RWPE1 (cell line): ENCODE data around the gene KRTAP21-3.

ENCODE experiments used
- CTCF ChIA-PET: fragments of 350-600 bp; sonication (Branson Sonifier 250); formaldehyde crosslinking; extraction: SDS; loops from one replicate; lab custom pipeline; 2021; lab: Yijun Ruan, JAX
- POLR2A ChIA-PET: fragments of 400-600 bp; formaldehyde crosslinking; extraction: SDS; loops from one replicate; lab custom pipeline; 2020; ENCODE audit warnings: antibody characterized with exemption; ENCODE audit not compliant: low non-redundant PET; lab: Yijun Ruan, JAX
- DNase-seq: peaks from one replicate; pipeline ENCODE4 v3.0.0; 2012; ENCODE audit warnings: low spot score
- H3K27ac ChIP-seq: fragments of 450-650 bp; 2 replicates; pipeline ENCODE4 v1.5.1; 2017
- TF ChIP-seq, protein P1 (sequence below): fragments of 450-650 bp; conservative IDR thresholded peaks from 2 replicates; pipeline ENCODE4 v1.5.1; 2017; ENCODE audit warnings: low read depth, mild to moderate bottlenecking

KRTAP21-3 gene

DNA sequence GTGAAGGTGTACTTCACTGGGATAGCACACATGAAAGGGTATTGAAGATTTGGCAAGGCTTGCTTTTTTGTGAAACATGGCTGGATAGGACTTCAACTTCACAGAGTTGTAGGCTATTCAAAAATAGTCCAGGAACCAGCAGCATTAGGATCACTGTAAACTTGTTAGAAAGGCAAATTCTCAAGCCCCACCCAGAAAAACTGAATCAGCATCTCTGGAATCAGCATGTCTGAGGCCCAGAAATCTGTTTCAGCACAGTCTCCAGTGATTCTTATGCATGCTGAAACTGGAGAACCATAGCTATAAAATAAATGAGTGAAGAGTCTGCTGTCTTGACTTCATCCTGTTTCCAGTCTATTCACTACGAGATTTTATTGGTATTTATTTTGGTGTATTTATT is 8.1 kb upstream of the KRTAP21-3 start:
- POLR2A ChIA-PET: no interaction called here
- no peak overlapping the region for H3K27ac ChIP-seq
- CTCF ChIA-PET: interaction anchor here (0.7 kb wide), 1 partner anchor 785 kb away, joined by 6 read pairs; no protein-coding TSS in a partner anchor
- TF ChIP-seq, protein P1, sequence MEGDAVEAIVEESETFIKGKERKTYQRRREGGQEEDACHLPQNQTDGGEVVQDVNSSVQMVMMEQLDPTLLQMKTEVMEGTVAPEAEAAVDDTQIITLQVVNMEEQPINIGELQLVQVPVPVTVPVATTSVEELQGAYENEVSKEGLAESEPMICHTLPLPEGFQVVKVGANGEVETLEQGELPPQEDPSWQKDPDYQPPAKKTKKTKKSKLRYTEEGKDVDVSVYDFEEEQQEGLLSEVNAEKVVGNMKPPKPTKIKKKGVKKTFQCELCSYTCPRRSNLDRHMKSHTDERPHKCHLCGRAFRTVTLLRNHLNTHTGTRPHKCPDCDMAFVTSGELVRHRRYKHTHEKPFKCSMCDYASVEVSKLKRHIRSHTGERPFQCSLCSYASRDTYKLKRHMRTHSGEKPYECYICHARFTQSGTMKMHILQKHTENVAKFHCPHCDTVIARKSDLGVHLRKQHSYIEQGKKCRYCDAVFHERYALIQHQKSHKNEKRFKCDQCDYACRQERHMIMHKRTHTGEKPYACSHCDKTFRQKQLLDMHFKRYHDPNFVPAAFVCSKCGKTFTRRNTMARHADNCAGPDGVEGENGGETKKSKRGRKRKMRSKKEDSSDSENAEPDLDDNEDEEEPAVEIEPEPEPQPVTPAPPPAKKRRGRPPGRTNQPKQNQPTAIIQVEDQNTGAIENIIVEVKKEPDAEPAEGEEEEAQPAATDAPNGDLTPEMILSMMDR: no peak
- DNase-seq: no peak

DNA sequence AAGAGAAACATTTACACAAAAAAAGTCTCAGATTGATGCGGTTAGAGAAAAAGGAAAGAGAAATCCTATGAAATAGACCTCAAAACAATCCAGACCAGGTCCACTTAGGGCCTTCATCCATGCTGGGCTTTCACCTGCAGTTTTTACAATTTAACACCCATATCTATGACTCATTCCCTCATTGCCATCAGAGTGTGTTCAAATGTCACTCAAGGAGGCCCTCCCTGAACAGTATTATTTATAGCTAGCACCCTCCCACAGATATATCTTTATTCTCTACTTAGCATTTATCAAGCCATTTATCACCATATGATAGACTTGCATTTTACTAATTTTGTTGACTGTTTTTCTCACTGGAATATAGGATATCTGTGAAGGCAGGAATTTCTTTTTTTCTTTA is 824 bp upstream of the KRTAP21-3 start:
- no peak for DNase-seq
- ChIA-PET CTCF (no interaction called here), POLR2A (no interaction called here)
- TF ChIP-seq, protein P1: no peak
- no peak overlapping the region for H3K27ac ChIP-seq

GRCh38 chr21:30717105-30717504 is 1.5 kb downstream of the KRTAP21-3 start:
- DNase-seq: no peak
- TF ChIP-seq, protein P1: no peak
- no peak overlapping the region for H3K27ac ChIP-seq

DNA sequence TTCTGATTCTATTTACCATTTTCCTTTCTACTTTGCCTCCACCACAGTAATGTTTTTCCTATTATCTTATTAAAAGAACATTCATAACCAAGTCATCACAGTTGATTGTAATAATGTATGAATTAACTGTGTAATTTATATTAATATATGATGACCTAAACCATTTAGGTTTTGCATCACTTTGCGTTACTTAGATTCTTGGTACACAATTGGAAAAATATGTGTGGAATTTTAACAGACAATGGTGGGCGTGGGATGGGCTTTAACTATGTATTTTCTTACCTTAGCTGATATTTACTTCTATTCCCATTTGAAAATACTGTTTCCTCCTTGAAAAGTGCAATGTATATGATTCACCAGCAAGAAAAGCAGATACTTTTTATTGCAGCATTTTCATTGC is 3.6 kb downstream of the KRTAP21-3 start:
- CTCF ChIA-PET: no interaction called here
- no peak overlapping the region for H3K27ac ChIP-seq
- POLR2A ChIA-PET: no interaction called here
- no peak for DNase-seq
- TF ChIP-seq, protein P1: no peak

More at GRCh38 chr21:30717105-30717504, 1.5 kb downstream of the KRTAP21-3 start:
- CTCF ChIA-PET: no interaction called here
- POLR2A ChIA-PET: no interaction called here

DNA sequence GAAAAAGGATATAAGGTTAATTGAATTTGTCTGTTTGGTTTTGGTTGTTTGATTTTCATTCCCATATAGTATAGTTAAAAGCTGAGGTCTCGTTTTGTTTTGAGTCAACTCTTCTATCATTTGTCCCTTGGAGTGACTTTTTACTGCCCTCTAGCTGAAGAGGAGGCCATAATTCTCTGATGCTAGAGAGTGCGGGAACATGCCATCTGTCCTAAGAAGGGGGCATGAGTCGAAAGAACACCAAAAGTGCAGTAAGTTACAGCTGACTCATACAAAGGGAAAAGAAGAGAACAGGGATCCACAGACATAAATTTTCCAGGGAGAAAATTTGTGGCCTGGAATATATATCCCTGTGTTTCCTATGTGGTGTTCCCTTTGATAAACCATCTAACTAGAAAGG is 4.1 kb downstream of the KRTAP21-3 start:
- TF ChIP-seq, protein P1: no peak
- DNase-seq: no peak
- POLR2A ChIA-PET: no interaction called here
- CTCF ChIA-PET: no interaction called here
- H3K27ac ChIP-seq: no peak overlapping the region

GRCh38 chr21:30713766-30714165 is 4.8 kb downstream of the KRTAP21-3 start:
- ChIA-PET POLR2A (no interaction called here), CTCF (no interaction called here)
- DNase-seq: no peak
- TF ChIP-seq, protein P1: no peak
- no peak overlapping the region for H3K27ac ChIP-seq
